Frontal cortex (tissue), 4 donors: ENCODE results near the gene VGLL3. TPM values are rescaled to one million over a fixed set of nuclear protein-coding genes. Genes with fewer than 3 reads are reported as not detected.
"Not testable (repeated sequence)": the region's sequence is repeated elsewhere in the genome, so short reads cannot be mapped to it uniquely, and the experiment has no call there.

Experiments
- DNase-seq, 2 donors: peaks; one replicate each; pipeline ENCODE4 v3.0.0; 2012; ENCODE audit warnings: low spot score in 2 of 2
- FAIRE-seq: peaks from 2 replicates; lab custom pipeline; 2012; peaks lifted over from hg19 to GRCh38; lab: Jason Lieb, UNC
- total RNA-seq: library from RNA; depleted of rRNA; stranded (reverse); fragments of >200 nt; gene quantifications from one replicate; pipeline ENCODE4 v1.2.3, GENCODE V29; 2014
- donor health status: control.
- donor health status: control.
- donor health status: control.

The VGLL3 gene, protein sequence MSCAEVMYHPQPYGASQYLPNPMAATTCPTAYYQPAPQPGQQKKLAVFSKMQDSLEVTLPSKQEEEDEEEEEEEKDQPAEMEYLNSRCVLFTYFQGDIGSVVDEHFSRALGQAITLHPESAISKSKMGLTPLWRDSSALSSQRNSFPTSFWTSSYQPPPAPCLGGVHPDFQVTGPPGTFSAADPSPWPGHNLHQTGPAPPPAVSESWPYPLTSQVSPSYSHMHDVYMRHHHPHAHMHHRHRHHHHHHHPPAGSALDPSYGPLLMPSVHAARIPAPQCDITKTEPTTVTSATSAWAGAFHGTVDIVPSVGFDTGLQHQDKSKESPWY
- 1.2 TPM for total RNA-seq

DNA sequence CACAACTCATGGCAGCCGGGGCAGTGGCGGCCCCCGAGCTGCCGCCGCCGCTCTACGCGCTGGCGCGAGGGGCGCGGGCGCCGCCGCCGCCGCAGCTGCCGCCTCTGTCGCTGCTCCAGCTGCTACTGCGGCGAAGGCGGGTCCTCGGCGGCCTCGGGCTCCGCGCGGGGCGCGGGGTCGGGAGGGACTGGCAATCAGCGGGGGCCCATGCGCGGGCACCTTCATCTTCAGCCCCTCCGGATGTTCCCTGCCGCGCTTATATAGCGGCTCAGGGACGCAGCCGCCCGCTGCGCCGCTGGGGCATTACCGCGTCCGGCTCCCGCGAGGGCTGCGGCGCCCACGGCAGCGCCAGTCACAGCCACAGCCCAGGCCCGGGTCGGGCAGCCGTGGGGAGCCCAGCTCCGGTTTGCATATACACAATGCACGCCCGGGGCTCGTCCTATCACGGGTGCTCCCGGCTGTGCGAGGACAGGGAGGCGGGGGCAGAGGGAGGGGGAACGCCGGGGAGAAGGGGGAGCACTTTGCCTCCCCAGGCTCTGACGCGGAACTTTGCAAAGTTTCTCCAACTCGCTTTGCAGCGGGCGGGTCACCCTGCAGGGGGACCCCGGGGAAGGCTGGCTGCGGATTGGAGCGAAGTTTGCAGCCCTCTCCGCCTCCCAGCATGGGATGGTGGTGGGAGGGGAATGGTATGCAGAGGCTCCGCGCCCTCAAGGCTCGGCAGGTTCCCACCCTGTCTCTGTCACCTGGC is at the start of gene VGLL3:
Gene VGLL3, minus strand, starts transcription at position 416 of the 748 bp plus-strand sequence. Its CDS starts 406 bp downstream, at position 10.
- no peak for FAIRE-seq
- peak; percentile 36 for DNase-seq

GRCh38 chr3:87037652-87038051 is 46.7 kb upstream of the VGLL3 start:
- DNase-seq (no peak), FAIRE-seq (no peak)

DNA sequence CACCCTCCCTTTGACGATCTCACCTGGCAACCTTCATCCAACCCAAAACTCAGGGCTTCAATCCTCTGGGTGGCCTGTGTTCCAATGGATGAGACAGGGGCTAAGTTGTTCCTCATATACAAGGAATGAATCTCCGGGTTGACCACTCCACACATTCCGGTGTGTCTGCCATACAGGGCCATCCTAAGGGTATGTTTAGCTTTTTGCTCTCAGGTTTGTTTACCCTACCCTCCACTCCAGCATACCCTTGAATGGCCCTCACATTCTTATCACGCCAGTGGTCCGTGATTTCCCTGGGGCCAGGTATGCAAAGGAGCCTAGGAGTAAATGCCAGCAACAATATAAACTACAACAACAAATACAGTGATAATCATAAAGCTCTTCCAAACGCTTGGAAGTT is 45.7 kb upstream of the VGLL3 start:
- DNase-seq (no peak), FAIRE-seq (no peak)

- DNase-seq, result no peak
- FAIRE-seq, result no peak
These were observed 44.4 kb upstream of the VGLL3 start for GRCh38 chr3:87035339-87035738.

DNA sequence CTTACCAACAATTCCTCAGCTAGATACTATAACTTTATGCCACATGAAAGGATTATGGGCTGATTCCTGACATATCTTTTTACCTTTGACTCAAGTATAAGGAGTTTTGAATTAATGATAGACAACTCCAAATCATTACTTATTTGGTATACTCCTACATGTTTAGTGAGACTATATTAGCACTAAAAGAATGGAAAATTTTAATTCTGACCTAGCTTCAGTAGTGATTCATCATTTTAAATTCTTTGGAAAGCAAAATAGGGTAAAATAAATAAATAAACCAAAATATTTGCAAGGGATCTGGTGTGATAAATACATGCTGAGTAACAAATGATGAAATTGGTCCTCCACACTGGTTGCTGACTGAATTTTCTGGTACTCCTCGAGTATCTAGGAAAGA is 42.3 kb upstream of the VGLL3 start:
- no peak for DNase-seq
- FAIRE-seq, result no peak

DNA sequence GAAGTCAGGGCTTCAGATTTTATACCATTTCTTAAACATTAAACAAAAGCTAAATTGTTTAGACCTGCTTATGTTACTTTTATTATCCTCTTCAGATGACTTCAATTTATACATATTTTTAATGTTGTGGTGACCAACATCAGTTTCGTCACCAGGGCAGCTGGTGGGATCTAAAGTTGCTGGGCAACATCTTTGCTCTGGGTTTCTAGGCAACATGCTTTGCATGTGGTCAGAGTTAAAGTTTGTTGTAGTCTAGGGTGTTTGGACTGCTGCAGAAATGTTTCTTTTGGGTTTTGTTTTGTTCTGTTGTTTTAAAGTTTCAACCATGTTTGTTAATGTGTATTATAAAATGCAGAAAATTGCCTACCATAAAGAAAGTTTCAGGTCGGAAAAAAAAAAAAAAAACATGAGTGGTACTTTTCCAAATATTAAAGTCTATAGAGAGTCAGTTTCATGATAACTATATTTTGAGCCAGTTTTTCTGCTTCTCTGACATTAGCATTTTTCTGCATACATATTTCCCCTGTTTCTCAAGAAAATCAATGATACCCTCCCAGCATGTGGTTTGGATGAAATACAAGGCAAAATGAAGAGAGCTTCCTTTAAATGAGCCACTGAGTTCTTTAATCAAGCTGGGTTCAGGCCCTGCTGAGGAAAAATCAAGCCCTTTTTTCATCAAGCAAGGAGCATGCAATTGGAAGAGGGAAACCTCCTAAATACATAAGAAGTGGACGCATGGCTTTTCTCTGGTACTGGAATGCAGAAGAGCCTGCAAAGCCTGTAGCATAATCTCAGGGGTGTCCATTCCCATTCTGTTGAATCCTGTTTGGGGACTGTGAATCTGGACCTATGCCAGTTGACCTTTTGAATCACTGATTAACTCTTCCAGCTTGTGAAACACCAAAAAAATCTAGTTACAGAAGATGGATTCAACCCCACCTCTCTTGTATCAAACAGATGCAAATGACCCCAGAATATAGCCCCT is 35.0 kb upstream of the VGLL3 start:
- FAIRE-seq (no peak), DNase-seq (no peak)

DNA sequence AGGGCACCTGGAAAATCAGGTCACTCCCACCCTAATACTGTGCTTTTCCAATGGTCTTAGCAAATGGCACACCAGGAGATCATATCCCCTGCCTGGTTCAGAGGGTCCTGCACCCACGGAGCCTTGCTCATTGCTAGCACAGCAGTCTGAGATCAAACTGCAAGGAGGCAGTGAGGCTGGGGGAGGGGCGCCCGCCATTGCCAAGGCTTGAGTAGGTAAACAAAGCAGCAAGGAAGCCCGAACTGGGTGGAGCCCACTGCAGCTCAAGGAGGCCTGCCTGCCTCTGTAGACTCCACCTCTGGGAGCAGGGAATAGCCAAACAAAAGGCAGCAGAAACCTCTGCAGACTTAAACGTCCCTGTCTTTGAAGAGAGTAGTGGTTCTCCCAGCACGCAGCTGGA is 26.4 kb upstream of the VGLL3 start:
- not testable (repeated sequence) for FAIRE-seq, DNase-seq

- DNase-seq (no peak), FAIRE-seq (no peak)
These were observed 18.3 kb upstream of the VGLL3 start for GRCh38 chr3:87009271-87009670.

DNA sequence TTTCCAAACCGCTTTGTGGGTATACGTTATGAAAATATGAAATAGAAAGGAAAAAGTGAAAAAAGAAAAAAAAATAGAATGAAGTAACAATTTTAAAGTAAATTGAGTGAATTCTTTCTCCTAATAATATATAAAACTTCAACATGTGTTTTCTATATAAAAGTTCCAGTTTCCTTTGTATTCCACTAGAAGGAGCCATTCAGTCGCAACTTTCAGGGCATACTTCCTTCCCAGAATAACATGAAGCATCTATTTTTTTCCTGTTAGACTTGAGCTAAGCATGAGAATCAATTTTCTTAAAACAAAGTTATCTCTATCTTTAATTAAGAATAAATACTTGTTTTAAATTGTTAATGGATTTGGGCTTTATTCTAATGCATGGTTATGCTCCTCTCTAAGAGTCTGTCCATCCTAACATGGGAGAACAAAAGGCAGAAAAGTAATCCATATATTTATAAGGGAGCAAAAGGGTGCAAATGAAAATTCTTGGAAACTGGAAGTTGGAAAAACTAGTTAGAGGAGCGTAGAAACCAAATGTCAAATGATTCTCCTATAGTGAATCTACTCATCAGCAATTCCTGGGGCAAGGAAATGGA is 16.0 kb upstream of the VGLL3 start:
- DNase-seq, result no peak

DNA sequence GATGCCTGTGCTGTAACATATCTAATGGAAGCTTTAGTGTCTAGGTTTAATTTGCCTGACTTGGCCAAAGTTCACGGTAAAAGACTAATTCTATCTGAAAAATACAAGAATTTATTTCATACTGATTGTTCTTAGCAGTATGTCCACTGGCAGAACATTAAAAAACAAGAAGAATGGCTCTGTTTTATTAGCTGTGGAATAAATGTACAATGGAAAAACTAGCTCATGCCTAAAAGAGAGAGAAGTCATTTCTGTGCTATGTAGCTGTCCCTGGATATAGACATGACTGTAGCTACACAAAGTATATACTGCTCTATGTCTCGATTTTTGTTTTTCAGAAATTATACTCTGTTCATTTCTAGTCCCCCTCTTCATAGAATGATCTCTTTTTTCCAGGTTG is 13.9 kb upstream of the VGLL3 start:
- FAIRE-seq (no peak), DNase-seq (no peak)

More for the DNA sequence above, 16.0 kb upstream of the VGLL3 start:
- peak; percentile 28 for FAIRE-seq

DNA sequence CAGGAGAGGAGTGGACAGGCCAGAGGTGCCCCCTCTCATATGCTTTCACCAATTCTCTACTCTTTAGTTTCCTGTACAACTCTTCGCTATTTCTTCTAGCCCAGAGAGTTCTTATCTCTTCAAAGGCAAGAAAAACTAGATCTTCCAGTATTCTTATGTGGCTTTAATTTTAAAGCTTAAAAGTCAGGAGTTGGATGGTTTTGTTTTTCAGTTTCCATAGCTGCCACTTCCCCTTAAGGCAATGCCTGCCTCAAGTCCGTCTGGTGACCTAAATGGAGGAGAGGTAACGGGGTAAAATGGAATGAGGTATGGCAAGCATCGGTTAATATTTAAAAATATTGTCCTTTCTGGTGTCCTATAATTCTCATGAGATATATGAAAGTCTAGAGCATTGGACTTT is 11.4 kb upstream of the VGLL3 start:
- FAIRE-seq (no peak), DNase-seq (no peak)

DNA sequence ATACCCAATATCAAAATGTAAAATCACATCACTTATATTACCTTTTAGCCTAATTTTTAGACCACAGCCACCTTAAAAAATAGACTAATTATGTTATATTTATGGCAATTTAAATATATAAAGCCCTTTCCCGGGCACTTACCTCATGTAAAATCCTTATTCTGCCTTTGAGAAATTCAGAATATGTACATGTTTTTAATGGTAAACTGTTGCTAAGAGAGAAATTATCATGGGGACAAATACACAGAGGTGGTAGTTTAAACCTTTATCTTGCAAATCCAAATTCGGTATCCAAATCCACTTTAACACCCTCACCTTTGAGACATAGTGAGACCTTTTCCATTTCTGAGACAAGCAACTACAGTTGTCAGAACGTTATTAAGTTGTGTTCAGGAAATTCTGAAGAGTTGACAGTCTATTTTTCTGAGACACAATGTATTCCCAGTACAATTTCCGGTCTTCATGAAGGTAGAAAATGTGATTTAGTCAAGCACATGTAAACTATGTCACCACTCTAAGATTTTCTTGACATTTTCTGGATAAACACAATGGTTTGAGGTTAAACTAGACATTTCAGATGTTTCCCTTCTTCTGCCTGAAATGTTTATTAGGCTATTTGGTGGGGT is 10.6 kb upstream of the VGLL3 start:
- no peak for FAIRE-seq
- DNase-seq, result no peak

DNA sequence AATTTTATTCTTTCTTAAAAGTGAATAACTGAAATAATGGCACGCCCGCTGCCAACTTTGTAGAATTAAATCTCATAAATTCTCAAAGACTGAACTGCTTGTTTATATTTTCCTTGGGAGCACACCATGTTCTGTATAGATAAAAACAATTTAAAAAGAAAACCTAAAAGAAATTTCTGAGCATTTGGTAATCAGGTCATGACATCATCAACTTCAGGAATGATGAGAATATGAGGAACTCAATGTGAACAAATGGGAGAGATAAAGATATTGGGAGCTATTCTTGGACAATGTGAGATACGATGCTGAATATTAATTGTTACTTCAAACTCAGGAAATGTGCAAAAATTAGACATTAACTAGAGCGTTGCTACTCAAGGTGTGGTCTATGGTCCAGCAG is 10.0 kb upstream of the VGLL3 start:
- FAIRE-seq (no peak), DNase-seq (no peak)

DNA sequence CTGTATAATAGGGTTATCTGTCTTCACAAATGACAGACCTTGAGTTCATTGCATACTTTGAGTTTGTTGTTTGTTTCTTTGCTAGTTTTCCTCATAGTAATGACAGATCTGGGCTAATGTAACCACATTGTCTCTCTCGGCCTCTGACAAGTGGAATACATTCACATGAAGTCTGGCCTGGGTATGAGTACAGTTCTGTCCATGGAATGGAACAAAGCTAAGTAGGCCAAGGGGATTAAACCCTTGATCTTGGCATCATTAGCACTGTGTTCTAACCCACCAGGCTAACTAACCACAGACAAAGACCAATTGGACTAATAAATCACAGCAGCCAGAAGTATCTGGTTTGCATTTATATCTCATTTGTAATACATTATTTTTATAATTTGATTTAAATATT is 7.6 kb upstream of the VGLL3 start:
- DNase-seq (no peak), FAIRE-seq (no peak)

DNA sequence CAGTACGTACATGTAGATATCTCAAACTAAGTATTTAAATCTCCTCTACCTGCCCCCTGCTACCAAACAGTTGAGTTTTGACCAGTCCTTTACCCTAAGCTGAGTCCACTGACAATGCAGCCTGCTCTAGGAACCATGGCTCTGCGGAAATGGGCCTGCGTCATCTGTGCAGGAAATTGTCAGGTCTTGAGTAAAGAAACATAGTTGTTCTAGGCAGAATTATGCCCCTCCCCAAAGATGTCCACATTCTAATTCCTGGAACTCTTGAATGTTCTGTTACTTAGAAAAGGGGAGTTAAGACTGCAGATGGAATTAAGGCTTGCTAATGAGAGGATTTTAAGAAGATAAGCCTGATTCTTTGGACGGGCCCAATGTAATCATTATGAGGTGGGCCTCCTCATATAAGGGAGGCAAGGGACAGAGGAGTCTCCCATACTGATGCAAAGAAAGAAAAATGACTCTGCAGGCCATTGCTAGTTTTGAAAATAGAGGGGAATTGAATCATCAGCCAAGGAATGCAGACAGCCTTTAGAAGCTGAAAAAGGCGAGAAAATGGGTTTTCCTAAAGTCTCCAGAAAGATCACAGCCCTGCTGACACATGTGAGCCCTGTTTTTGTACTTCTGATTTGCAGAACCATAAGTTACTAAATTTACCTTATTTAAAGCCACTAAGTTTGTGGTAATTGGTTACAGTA is 5.5 kb upstream of the VGLL3 start:
- DNase-seq (no peak), FAIRE-seq (no peak)

DNA sequence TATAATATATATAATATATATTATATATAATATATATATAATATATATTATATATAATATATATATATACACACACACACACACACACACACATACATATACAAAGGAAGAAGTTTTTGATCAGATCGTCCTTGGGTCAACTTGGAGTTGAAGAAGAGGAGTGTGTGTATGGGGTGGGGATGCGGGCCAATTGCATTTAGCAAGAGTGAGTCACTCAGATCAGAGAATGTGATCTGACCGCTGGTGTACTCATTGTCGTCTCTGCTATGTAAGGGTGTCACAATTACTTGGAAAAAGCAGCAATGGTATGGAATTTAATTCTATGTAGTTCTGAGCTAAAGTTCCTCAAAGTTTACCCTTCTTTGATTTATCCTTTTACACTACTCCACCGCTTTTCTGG is 4.6 kb upstream of the VGLL3 start:
- DNase-seq, result no peak
- peak; percentile 88 for FAIRE-seq

DNA sequence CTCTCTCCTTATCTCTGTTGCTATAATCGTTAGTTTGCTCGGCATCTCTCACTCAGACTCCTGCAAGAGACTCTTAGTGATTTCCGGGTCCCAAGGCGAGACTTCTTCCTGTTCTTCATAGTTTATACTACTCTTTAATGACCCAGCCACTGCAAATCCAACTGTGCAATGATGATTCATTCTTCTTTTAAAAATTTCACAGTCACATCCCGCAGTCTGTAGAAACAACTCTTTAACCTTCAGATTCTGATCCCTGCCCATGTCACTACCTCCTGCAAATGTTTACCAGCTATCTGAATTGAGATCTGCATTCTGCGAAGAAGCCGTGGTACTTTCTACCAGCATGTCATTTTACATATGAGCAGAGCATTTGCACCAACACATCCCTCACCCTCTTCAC is 2.8 kb upstream of the VGLL3 start:
- DNase-seq (no peak), FAIRE-seq (no peak)

GRCh38 chr3:86991840-86992435 is 989 bp upstream of the VGLL3 start:
- FAIRE-seq (no peak), DNase-seq (no peak)

DNA sequence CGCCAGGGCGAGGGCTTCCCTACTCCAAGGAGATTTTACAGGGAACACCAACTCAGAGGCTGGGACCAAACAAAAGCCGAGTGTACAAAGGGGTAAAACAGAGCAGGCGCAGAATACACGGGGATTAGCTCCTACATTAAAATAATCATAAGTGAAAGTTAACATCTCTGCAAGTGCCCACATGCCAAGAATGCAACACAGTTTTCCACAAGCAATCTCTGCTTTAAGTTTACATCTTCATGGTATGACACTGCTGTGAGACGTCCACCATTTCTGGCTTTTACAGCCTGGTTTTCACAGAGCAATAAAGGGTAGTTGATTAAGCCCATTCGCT is 500 bp upstream of the VGLL3 start:
- FAIRE-seq, result no peak
- no peak for DNase-seq
